CD4-positive, alpha-beta T cell (primary cell): Measurements from ENCODE around the gene RAB9B. TPM values are rescaled to one million over a fixed set of nuclear protein-coding genes. Genes with fewer than 3 reads are reported as not detected.
A peak's percentile ranks its signal among the peaks of the same experiment; 100 is the strongest.

Source experiments
- ATAC-seq: fragments of 200-7000 bp; cut with Tn5 transposase; one replicate; pipeline ENCODE4 v1.10.0; 2022; ENCODE audit warnings: mild to moderate bottlenecking; ENCODE audit not compliant: poor library complexity
- CTCF ChIA-PET: fragments of 350-600 bp; sonication (Branson Sonifier 250); formaldehyde crosslinking; loops from one replicate; lab custom pipeline; 2021; ENCODE audit warnings: antibody characterized with exemption, inconsistent platforms; lab: Charles Lee
- POLR2A ChIA-PET: fragments of 350-600 bp; sonication (Branson Sonifier 250); formaldehyde crosslinking; loops from one replicate; lab custom pipeline; 2021; ENCODE audit warnings: antibody characterized with exemption, inconsistent platforms; lab: Charles Lee
- DNase-seq, 14 experiments: peaks; one replicate each; pipeline ENCODE4 v3.0.0-alpha.2; 2013 to 2020; ENCODE audit warnings: mixed read lengths in 2 of 14
- H3K27ac ChIP-seq, 2 donors: one replicate each; pipeline versions ENCODE4 v1.5.1 to v1.7.0; 2013; ENCODE audit warnings: low read length in 2 of 2, low read depth in 1 of 2, mild to moderate bottlenecking in 1 of 2
- H3K27me3 ChIP-seq, 2 experiments: 1 replicate in 1 of 2; 2 replicates in 1 of 2; pipeline versions ENCODE4 v1.6.1 to v1.7.0; 2013; ENCODE audit warnings: low read length in 2 of 2, control low read depth in 1 of 2, mild to moderate bottlenecking in 1 of 2, moderate library complexity in 1 of 2; ENCODE audit not compliant: insufficient read depth in 2 of 2, control insufficient read depth in 1 of 2
- H3K36me3 ChIP-seq: one replicate; pipeline ENCODE4 v1.6.1; 2013; ENCODE audit warnings: low read length, control low read depth; ENCODE audit not compliant: insufficient read depth
- H3K4me1 ChIP-seq: one replicate; pipeline ENCODE4 v1.6.1; 2013; ENCODE audit warnings: low read length, control low read depth; ENCODE audit not compliant: insufficient read depth
- H3K4me3 ChIP-seq: one replicate; pipeline ENCODE4 v1.5.1; 2013; ENCODE audit warnings: mild to moderate bottlenecking, low read length, moderate library complexity
- H3K9me3 ChIP-seq, 2 experiments: 1 replicate in 1 of 2; 2 replicates in 1 of 2; pipeline versions ENCODE4 v1.6.1 to v1.7.0; 2013; ENCODE audit warnings: low read length in 2 of 2, mild to moderate bottlenecking in 2 of 2, control low read depth in 1 of 2, moderate library complexity in 1 of 2; ENCODE audit not compliant: control insufficient read depth in 1 of 2, insufficient read depth in 1 of 2
- H3K27ac Mint-ChIP-seq: one replicate; pipeline ENCODE4 v1.8.0; 2020; ENCODE audit warnings: mixed read lengths
- H3K27me3 Mint-ChIP-seq: one replicate; pipeline ENCODE4 v1.8.0; 2021; ENCODE audit warnings: mixed read lengths
- H3K36me3 Mint-ChIP-seq: one replicate; pipeline ENCODE4 v1.8.0; 2021; ENCODE audit warnings: low read depth, mixed read lengths
- H3K4me1 Mint-ChIP-seq: one replicate; pipeline ENCODE4 v1.8.0; 2021; ENCODE audit warnings: low read depth, mixed read lengths
- H3K4me3 Mint-ChIP-seq: one replicate; pipeline ENCODE4 v1.8.0; 2020; ENCODE audit warnings: mild to moderate bottlenecking, mixed read lengths
- H3K9me3 Mint-ChIP-seq: one replicate; pipeline ENCODE4 v1.8.0; 2020; ENCODE audit warnings: mixed read lengths
- CTCF ChIP-seq: fragments of 200-600 bp; IDR thresholded peaks from one replicate; pipeline ENCODE4 v1.8.0; 2022; ENCODE audit warnings: antibody characterized with exemption, mild to moderate bottlenecking
- intact Hi-C, 2 experiments: fragments of 100-400 bp; cut with DNase I in 1 of 2; cut with micrococcal nuclease in 1 of 2; formaldehyde crosslinking; loops; one replicate each; pipeline versions ENCODE4 v1.15.1 to v1.9.0; 2023 to 2025; cut with DNase I, micrococcal nuclease
- total RNA-seq, 174 experiments: library from RNA in 2 of 174; stranded (reverse) in 2 of 174; gene quantifications; one replicate each; pipeline ENCODE4 v1.2.3 and lab custom pipeline; 2021 to 2026

The RAB9B gene
- total RNA-seq, 2 experiments from 2014 or later = 0.11 TPM; not detected in 1

- H3K4me3 ChIP-seq = peak overlapping the region; percentile 66
- ChIA-PET CTCF (no interaction called here), POLR2A (interaction anchor here (0.6 to 1.1 kb wide), 2 partner anchors 88 to 325 kb away, joined by 3 read pairs; partner anchors contain the start of gene SLC25A53)
- intact Hi-C loops = no loop called here
- Mint-ChIP-seq H3K9me3 (no peaks in the 10 kb centered on the region), H3K4me3 (peak overlapping the region; percentile 86), H3K27ac (no peak overlapping the region), H3K4me1 (no peaks in the 10 kb centered on the region), H3K36me3 (no peaks in the 10 kb centered on the region), H3K27me3 (peaks cover 4% of the 10 kb centered on the region)
- peaks cover 8% of the 10 kb centered on the region for H3K4me1 ChIP-seq
- H3K27ac ChIP-seq = no peak overlapping the region
- H3K27me3 ChIP-seq = no peaks in the 10 kb centered on the region
- H3K9me3 ChIP-seq = no peaks in the 10 kb centered on the region
- DNase-seq (peak in 9 of 14 experiments; percentile 39 to 81 (median 55)), ATAC-seq (no peak)
- TF ChIP-seq CTCF = no peak
- H3K36me3 ChIP-seq = no peaks in the 10 kb centered on the region
Observed at GRCh38 chrX:103831342-103831802, 685 bp downstream of the RAB9B start.

- H3K4me1 Mint-ChIP-seq = no peaks in the 10 kb centered on the region
- CTCF ChIA-PET = no interaction called here
- POLR2A ChIA-PET = no interaction called here
- no peak for ATAC-seq
- H3K27ac Mint-ChIP-seq = no peak overlapping the region
- H3K4me3 Mint-ChIP-seq = peak overlapping the region; percentile 86
- H3K36me3 ChIP-seq = no peaks in the 10 kb centered on the region
- no peak overlapping the region for H3K4me3 ChIP-seq
- peaks cover 4% of the 10 kb centered on the region for H3K27me3 Mint-ChIP-seq
- no peaks in the 10 kb centered on the region for H3K9me3 Mint-ChIP-seq
- intact Hi-C loops = no loop called here
- TF ChIP-seq CTCF = no peak
- no peaks in the 10 kb centered on the region for H3K9me3 ChIP-seq
- H3K36me3 Mint-ChIP-seq = no peaks in the 10 kb centered on the region
- no peak for DNase-seq
- H3K4me1 ChIP-seq = peaks cover 8% of the 10 kb centered on the region
- H3K27ac ChIP-seq = no peak overlapping the region
- H3K27me3 ChIP-seq = no peaks in the 10 kb centered on the region
Observed at GRCh38 chrX:103830848-103831247, 1.2 kb downstream of the RAB9B start.

GRCh38 chrX:103828529-103828928, 3.5 kb downstream of the RAB9B start:
- H3K9me3 Mint-ChIP-seq = no peaks in the 10 kb centered on the region
- Histone ChIP-seq H3K4me1 (peaks cover 8% of the 10 kb centered on the region), H3K27me3 (no peaks in the 10 kb centered on the region), H3K27ac (no peak overlapping the region), H3K9me3 (no peaks in the 10 kb centered on the region), H3K36me3 (no peaks in the 10 kb centered on the region), H3K4me3 (no peak overlapping the region)
- intact Hi-C loops = no loop called here
- no peak for ATAC-seq
- H3K4me1 Mint-ChIP-seq = no peaks in the 10 kb centered on the region
- ChIA-PET CTCF (interaction anchor here (1.2 kb wide), 1 partner anchor 9 kb away, joined by 3 read pairs; no protein-coding TSS in a partner anchor), POLR2A (no interaction called here)
- H3K27ac Mint-ChIP-seq = no peak overlapping the region
- no peaks in the 10 kb centered on the region for H3K36me3 Mint-ChIP-seq
- no peak for TF ChIP-seq CTCF
- no peaks in the 10 kb centered on the region for H3K27me3 Mint-ChIP-seq
- no peak for DNase-seq
- no peak overlapping the region for H3K4me3 Mint-ChIP-seq
